NB4 (cell line): ENCODE measurements around the gene ITGB7.

Source experiments
- DNase-seq: peaks from one replicate; pipeline ENCODE4 v3.0.0; 2010; ENCODE audit warnings: low read depth
- H3K4me3 ChIP-seq: one replicate; pipeline ENCODE4 v1.5.1; 2011; ENCODE audit warnings: mild to moderate bottlenecking, low read depth, low read length, moderate library complexity
- MYC ChIP-seq: IDR thresholded peaks from 2 replicates; pipeline ENCODE4 v1.6.1; 2011; ENCODE audit warnings: low read depth, low read length
- POLR2A ChIP-seq: IDR thresholded peaks from 2 replicates; pipeline ENCODE4 v1.6.1; 2011; ENCODE audit warnings: mild to moderate bottlenecking; ENCODE audit not compliant: insufficient read length; ENCODE audit errors: extremely low read depth
- TF ChIP-seq, protein P1 (sequence below): IDR thresholded peaks from 2 replicates; pipeline ENCODE4 v1.6.1; 2011; ENCODE audit warnings: low read depth, low read length
- TF ChIP-seq, protein P2 (sequence below): IDR thresholded peaks from one replicate; pipeline ENCODE4 v1.5.1; 2012; ENCODE audit warnings: low read depth, low read length

The ITGB7 gene

DNA sequence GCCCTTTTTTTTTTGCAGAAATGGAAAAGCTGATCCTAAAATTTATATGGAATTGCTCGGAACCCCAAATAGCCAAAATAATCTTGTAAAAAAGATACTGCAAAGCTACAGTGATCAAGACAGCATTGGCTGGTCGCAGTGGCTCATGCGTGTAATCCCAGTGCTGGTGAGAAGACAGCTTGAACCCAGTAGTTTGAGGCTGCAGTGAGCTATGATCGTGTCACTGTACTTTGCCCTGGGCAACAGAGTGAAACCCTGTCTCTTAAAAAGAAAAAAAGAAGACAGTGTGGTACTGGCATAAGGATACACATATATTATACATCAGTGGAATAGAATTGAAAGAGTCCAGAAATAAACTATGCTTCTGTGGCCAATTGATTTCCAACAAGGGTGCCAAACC lies 5.4 kb downstream of the ITGB7 start:
- no peak for DNase-seq
- no peak for TF ChIP-seq POLR2A
- TF ChIP-seq, protein P1, sequence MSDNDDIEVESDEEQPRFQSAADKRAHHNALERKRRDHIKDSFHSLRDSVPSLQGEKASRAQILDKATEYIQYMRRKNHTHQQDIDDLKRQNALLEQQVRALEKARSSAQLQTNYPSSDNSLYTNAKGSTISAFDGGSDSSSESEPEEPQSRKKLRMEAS, result no peak
- TF ChIP-seq MYC, result no peak
- TF ChIP-seq, protein P2, sequence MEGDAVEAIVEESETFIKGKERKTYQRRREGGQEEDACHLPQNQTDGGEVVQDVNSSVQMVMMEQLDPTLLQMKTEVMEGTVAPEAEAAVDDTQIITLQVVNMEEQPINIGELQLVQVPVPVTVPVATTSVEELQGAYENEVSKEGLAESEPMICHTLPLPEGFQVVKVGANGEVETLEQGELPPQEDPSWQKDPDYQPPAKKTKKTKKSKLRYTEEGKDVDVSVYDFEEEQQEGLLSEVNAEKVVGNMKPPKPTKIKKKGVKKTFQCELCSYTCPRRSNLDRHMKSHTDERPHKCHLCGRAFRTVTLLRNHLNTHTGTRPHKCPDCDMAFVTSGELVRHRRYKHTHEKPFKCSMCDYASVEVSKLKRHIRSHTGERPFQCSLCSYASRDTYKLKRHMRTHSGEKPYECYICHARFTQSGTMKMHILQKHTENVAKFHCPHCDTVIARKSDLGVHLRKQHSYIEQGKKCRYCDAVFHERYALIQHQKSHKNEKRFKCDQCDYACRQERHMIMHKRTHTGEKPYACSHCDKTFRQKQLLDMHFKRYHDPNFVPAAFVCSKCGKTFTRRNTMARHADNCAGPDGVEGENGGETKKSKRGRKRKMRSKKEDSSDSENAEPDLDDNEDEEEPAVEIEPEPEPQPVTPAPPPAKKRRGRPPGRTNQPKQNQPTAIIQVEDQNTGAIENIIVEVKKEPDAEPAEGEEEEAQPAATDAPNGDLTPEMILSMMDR, result no peak
- H3K4me3 ChIP-seq, result no peak overlapping the region

GRCh38 chr12:53201177-53201541 lies 5.9 kb downstream of the ITGB7 start:
- DNase-seq, result no peak
- H3K4me3 ChIP-seq, result no peak overlapping the region
- TF ChIP-seq, protein P1, result no peak
- TF ChIP-seq, protein P2, result no peak
- TF ChIP-seq MYC, result no peak
- TF ChIP-seq POLR2A, result no peak

DNA sequence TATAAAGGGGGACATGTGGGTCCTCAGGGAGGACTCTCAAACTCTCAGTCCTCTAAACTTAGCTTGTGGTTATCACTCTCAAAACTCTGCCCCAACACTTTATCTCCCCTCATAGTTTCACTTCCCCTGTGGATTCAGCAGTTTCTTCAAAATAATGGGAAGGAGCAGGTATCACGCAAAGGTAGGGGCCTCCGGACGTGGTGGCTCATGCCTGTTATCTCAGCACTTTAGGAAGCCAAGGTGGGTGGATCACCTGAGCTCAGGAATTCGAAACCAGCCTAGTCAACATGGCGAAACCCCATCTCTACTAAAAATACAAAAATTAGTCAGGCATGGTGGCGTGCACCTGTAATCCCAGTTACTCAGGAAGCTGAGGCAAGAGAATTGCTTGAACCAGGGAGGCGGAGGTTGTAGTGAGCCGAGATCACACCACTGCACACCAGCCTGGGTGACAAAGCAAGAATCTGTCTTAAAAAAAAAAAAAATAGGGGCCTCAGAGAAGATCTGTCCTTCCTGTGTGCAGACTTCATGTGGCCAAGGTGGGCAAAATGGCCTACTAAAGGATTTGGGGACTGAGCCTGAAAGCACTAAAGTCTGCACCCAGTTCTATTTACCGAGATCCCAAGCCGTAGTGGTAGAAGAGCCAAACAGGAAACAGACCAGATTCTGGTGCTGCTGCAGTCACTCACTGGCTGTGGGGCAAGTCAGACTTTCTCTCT lies 6.4 kb downstream of the ITGB7 start:
- no peak overlapping the region for H3K4me3 ChIP-seq
- TF ChIP-seq, protein P2, result no peak
- TF ChIP-seq MYC (no peak), POLR2A (no peak)
- TF ChIP-seq, protein P1, result no peak
- DNase-seq, result no peak

GRCh38 chr12:53200107-53200457 lies 7.0 kb downstream of the ITGB7 start:
- H3K4me3 ChIP-seq, result no peak overlapping the region
- TF ChIP-seq MYC, result no peak
- no peak for DNase-seq

GRCh38 chr12:53199700-53200099 lies 7.4 kb downstream of the ITGB7 start:
- no peak for DNase-seq
- no peak overlapping the region for H3K4me3 ChIP-seq
- TF ChIP-seq POLR2A (no peak), MYC (no peak)
- TF ChIP-seq, protein P2, result no peak
- TF ChIP-seq, protein P1, result no peak

GRCh38 chr12:53198486-53199110 lies 8.5 kb downstream of the ITGB7 start:
- TF ChIP-seq, protein P2, result no peak
- TF ChIP-seq, protein P1, result no peak
- no peak for TF ChIP-seq MYC
- TF ChIP-seq POLR2A, result no peak
- no peak overlapping the region for H3K4me3 ChIP-seq
- no peak for DNase-seq
